ENCODE measurements around the gene PPA1. TPM values are rescaled to one million over a fixed set of nuclear protein-coding genes. Genes with fewer than 3 reads are reported as not detected.

PPA1 gene
- total and polyA plus RNA-seq, 2 experiments from 2014 or later = 105 to 110 TPM

DNA sequence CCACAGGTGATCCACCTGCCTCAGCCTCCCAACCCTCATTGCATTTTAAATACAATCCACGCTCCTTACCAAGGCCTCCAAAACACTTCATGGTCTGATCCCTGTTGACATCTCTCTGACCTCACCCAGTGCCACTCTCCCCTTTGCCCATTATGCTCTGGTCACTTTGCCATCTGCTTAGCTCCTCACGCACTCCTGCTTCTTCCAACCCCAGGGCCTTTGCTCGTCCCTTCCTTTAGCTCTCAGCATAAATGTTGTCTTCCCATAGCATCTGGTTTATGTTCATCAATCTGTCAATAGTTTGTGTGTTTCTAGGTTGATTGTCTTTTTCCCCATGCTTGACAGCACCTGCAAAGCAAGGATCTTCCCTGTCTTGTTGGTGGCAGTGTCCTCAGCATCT is 36.5 kb upstream of the PPA1 start:
- peaks cover 15% of the 10 kb centered on the region for H3F3A ChIP-seq (ENCODE audit: insufficient read depth)
- H3K4me1 ChIP-seq (ENCODE audit: insufficient read depth) = peaks cover 19% of the 10 kb centered on the region
- no peaks in the 10 kb centered on the region for H3K27me3 ChIP-seq (replicated peaks; ENCODE audit: insufficient read depth)
- H3K79me2 ChIP-seq (ENCODE audit: insufficient read depth) = no peaks in the 10 kb centered on the region
- H3K9ac ChIP-seq = no peak overlapping the region
- H3K9me2 ChIP-seq (ENCODE audit: insufficient read depth) = no peaks in the 10 kb centered on the region
- no peak overlapping the region for H2AFZ ChIP-seq
- no peak overlapping the region for H3K27ac ChIP-seq
- no peak for TF ChIP-seq EZH2 (IDR thresholded peaks at IDR 0.05; ENCODE audit: insufficient read depth, poor library complexity, severe bottlenecking)
- TF ChIP-seq EZH2phosphoT487 (IDR thresholded peaks at IDR 0.05; ENCODE audit: insufficient read depth, low read depth) = no peak
- WGBS, 2 experiments (ENCODE audit: low coverage in 1 of 2, low lambda C conversion rate in 2 of 2, missing lambda C conversion rate in 2 of 2) = 92 to 98% methylated on average over 3 of the region's 3 CpGs
- in situ Hi-C loops (cut with MboI) = no loop called here
- no peak for DNase-seq
- no peak overlapping the region for H3K4me2 ChIP-seq (ENCODE audit: unreplicated experiment)
- H4K20me1 ChIP-seq (ENCODE audit: insufficient read depth) = no peaks in the 10 kb centered on the region
- no peaks in the 10 kb centered on the region for H3K36me3 ChIP-seq (ENCODE audit: low read depth)
- H3K4me3 ChIP-seq = no peak overlapping the region
- no peaks in the 10 kb centered on the region for H3K9me3 ChIP-seq (ENCODE audit: low read depth)

DNA sequence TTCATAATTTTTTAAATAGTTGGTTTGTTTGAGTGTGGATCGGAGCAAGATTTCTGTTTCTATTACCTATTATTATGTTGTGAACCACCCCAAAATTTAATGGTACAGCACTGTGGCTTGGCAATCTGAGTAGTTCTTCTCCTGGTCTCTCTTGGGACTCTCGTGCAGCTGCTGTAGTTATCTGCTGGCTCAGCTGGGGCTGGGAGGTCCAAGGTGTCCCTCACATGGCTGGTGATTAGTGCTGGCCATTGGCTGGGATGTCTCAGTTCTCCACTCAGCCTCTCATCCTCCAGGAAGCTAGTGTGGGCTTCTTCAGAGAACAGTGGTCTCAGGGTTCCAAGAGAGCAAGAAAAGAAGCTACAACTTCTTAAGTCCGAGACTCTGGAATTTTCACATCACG is 35.1 kb upstream of the PPA1 start:
- no peak for DNase-seq
- H3K9me2 ChIP-seq (ENCODE audit: insufficient read depth) = no peaks in the 10 kb centered on the region

DNA sequence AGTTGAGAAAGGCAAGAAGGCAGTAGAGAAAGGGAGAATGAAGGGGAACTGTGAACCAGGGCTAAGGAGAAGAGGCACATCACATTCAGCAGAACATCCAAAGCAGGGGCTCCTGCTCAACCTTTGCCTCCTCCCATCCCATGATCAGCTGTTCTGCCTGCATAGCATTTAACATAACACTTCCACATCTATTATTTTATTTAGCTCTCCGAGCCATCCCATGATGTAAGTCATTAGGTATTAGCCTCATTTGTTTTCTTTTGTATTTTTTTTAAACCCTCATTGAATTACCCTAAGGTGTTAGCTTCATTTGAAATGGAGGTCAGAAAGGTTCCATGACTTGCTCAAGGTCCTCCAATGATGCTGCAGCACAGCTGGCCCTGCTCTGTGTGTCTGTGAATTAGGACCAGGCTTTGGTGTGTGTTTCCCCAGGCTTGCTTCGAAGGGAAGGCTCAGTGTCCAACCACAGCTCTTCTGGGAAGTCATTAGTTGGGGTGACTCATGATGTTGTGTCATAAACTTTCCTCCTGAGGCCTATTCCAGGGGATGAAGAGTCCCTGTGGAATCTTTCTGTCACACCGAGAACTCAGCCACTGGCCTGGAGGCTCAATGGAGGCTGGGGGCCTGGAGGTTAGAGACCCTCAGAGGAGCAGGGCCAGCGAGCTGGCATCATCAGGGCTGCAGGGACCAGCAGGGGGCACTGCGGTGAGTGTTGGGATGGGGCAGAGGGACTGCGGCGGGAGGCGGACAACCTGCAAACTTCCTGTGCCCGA is 34.1 kb upstream of the PPA1 start:
- Histone ChIP-seq H3K9me3 (ENCODE audit: low read depth) (no peaks in the 10 kb centered on the region), H3K4me2 (ENCODE audit: unreplicated experiment) (peak overlapping the region; percentile 44), H3K9ac (no peak overlapping the region), H3K36me3 (ENCODE audit: low read depth) (no peaks in the 10 kb centered on the region), H3K27ac (peak overlapping the region; percentile 41), H3K4me1 (ENCODE audit: insufficient read depth) (peaks cover 19% of the 10 kb centered on the region), H3F3A (ENCODE audit: insufficient read depth) (peaks cover 15% of the 10 kb centered on the region), H4K20me1 (ENCODE audit: insufficient read depth) (no peaks in the 10 kb centered on the region), H3K79me2 (ENCODE audit: insufficient read depth) (no peaks in the 10 kb centered on the region), H3K27me3 (replicated peaks; ENCODE audit: insufficient read depth) (no peaks in the 10 kb centered on the region), H3K9me2 (ENCODE audit: insufficient read depth) (no peaks in the 10 kb centered on the region), H2AFZ (no peak overlapping the region), H3K4me3 (no peak overlapping the region)
- TF ChIP-seq EZH2 (IDR thresholded peaks at IDR 0.05; ENCODE audit: insufficient read depth, poor library complexity, severe bottlenecking) (no peak), EZH2phosphoT487 (IDR thresholded peaks at IDR 0.05; ENCODE audit: insufficient read depth, low read depth) (no peak)
- in situ Hi-C loops (cut with MboI) = no loop called here
- 38 to 43% methylated on average over 9 of the region's 9 CpGs for WGBS, 2 experiments (ENCODE audit: low coverage in 1 of 2, low lambda C conversion rate in 2 of 2, missing lambda C conversion rate in 2 of 2)
- DNase-seq = peak; percentile 98

More for the DNA sequence above, 35.1 kb upstream of the PPA1 start:
- no peak overlapping the region for H2AFZ ChIP-seq
- H3K27ac ChIP-seq = no peak overlapping the region
- TF ChIP-seq EZH2phosphoT487 (IDR thresholded peaks at IDR 0.05; ENCODE audit: insufficient read depth, low read depth) (no peak), EZH2 (IDR thresholded peaks at IDR 0.05; ENCODE audit: insufficient read depth, poor library complexity, severe bottlenecking) (no peak)
- H3K9ac ChIP-seq = no peak overlapping the region
- WGBS, 2 experiments (ENCODE audit: low coverage in 1 of 2, low lambda C conversion rate in 2 of 2, missing lambda C conversion rate in 2 of 2) = 89 to 95% methylated on average over 4 of the region's 4 CpGs
- no peaks in the 10 kb centered on the region for H3K36me3 ChIP-seq (ENCODE audit: low read depth)
- peaks cover 19% of the 10 kb centered on the region for H3K4me1 ChIP-seq (ENCODE audit: insufficient read depth)
- no peak overlapping the region for H3K4me2 ChIP-seq (ENCODE audit: unreplicated experiment)
- in situ Hi-C loops (cut with MboI) = no loop called here
- no peaks in the 10 kb centered on the region for H3K9me3 ChIP-seq (ENCODE audit: low read depth)
- no peaks in the 10 kb centered on the region for H3K27me3 ChIP-seq (replicated peaks; ENCODE audit: insufficient read depth)
- H4K20me1 ChIP-seq (ENCODE audit: insufficient read depth) = no peaks in the 10 kb centered on the region
- H3K79me2 ChIP-seq (ENCODE audit: insufficient read depth) = no peaks in the 10 kb centered on the region
- H3F3A ChIP-seq (ENCODE audit: insufficient read depth) = peaks cover 15% of the 10 kb centered on the region
- no peak overlapping the region for H3K4me3 ChIP-seq

DNA sequence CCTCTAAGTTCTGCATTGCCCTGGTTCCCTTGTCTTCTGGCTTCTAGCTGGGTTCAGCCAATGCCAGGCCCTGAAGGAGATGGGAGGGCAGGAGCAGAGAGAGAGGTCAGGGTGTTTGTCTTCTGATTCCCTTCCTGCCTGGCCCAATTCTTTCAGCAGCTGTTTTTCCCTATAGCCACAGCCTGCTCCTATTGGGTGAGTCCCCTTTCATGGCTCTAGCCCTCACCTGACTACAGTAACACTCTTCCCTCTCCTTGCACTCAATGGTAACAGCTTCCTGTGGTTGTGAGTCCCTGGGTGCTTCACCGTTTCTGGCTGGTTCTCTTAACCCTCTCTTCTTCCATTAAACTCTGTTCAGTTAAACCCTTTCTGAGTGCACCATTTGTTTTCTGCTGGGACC is 33.5 kb upstream of the PPA1 start:
- no peak for TF ChIP-seq EZH2 (IDR thresholded peaks at IDR 0.05; ENCODE audit: insufficient read depth, poor library complexity, severe bottlenecking)
- TF ChIP-seq EZH2phosphoT487 (IDR thresholded peaks at IDR 0.05; ENCODE audit: insufficient read depth, low read depth) = no peak
- no peak overlapping the region for H2AFZ ChIP-seq
- 54 to 67% methylated on average over 1 of the region's 1 CpG for WGBS, 2 experiments (ENCODE audit: low coverage in 1 of 2, low lambda C conversion rate in 2 of 2, missing lambda C conversion rate in 2 of 2)

More for the DNA sequence above, 33.5 kb upstream of the PPA1 start:
- in situ Hi-C loops (cut with MboI) = no loop called here
- H3K4me2 ChIP-seq (ENCODE audit: unreplicated experiment) = peak overlapping the region; percentile 44
- no peaks in the 10 kb centered on the region for H3K36me3 ChIP-seq (ENCODE audit: low read depth)
- no peaks in the 10 kb centered on the region for H3K79me2 ChIP-seq (ENCODE audit: insufficient read depth)
- H3K27ac ChIP-seq = peak overlapping the region; percentile 41
- peaks cover 15% of the 10 kb centered on the region for H3F3A ChIP-seq (ENCODE audit: insufficient read depth)
- no peak for DNase-seq
- no peaks in the 10 kb centered on the region for H3K9me3 ChIP-seq (ENCODE audit: low read depth)
- no peaks in the 10 kb centered on the region for H3K9me2 ChIP-seq (ENCODE audit: insufficient read depth)
- H3K4me1 ChIP-seq (ENCODE audit: insufficient read depth) = peaks cover 19% of the 10 kb centered on the region
- H3K27me3 ChIP-seq (replicated peaks; ENCODE audit: insufficient read depth) = no peaks in the 10 kb centered on the region; the same call in 1 of the 2 replicates
- H4K20me1 ChIP-seq (ENCODE audit: insufficient read depth) = no peaks in the 10 kb centered on the region
- H3K9ac ChIP-seq = no peak overlapping the region
- H3K4me3 ChIP-seq = no peak overlapping the region

Data from GM23248 (cell line).